Left lung (tissue), 10 donors: Measurements from ENCODE around the gene CBFA2T2. TPM values are rescaled to one million over a fixed set of nuclear protein-coding genes. Genes with fewer than 3 reads are reported as not detected.
A peak's percentile ranks its signal among the peaks of the same experiment; 100 is the strongest.

Source experiments
- ATAC-seq: fragments of 200-7000 bp; cut with Tn5 transposase; one replicate; pipeline ENCODE4 v1.9.1; 2020; ENCODE audit warnings: moderate library complexity
- DNase-seq, 4 donors: peaks; one replicate each; pipeline ENCODE4 v3.0.0-alpha.2; 2013 to 2020
- H3K27ac ChIP-seq, 2 donors: fragments of 200-600 bp; sonication (generic) in 1 of 2; one replicate each; pipeline versions ENCODE4 v1.5.0 to v1.8.0; 2020 to 2021
- H3K27me3 ChIP-seq, 2 donors: fragments of 200-600 bp; sonication (generic) in 1 of 2; one replicate each; pipeline versions ENCODE4 v1.5.0 to v1.8.0; 2020 to 2021
- H3K36me3 ChIP-seq, 2 donors: fragments of 200-600 bp; sonication (generic) in 1 of 2; one replicate each; pipeline versions ENCODE4 v1.5.0 to v1.8.0; 2020 to 2021
- H3K4me1 ChIP-seq, 2 donors: fragments of 200-600 bp; one replicate each; pipeline ENCODE4 v1.8.0; 2021
- H3K4me3 ChIP-seq, 2 donors: fragments of 200-600 bp; sonication (generic) in 1 of 2; one replicate each; pipeline versions ENCODE4 v1.5.0 to v1.8.0; 2020 to 2021; ENCODE audit warnings: mild to moderate bottlenecking in 1 of 2
- H3K9me3 ChIP-seq, 2 donors: fragments of 200-600 bp; sonication (generic) in 1 of 2; one replicate each; pipeline versions ENCODE4 v1.5.0 to v1.8.0; 2020 to 2021
- intact Hi-C, 2 donors: fragments of 100-400 bp; cut with DNase I; formaldehyde crosslinking; loops; one replicate each; pipeline versions ENCODE4 v1.11.2 to v1.14.2; 2022
- polyA plus RNA-seq, 6 donors: library from polyadenylated mRNA; unstranded; fragments of 120-200 nt; gene quantifications; one replicate each; pipeline ENCODE4 v1.2.1, GENCODE V29; 2013; ENCODE audit not compliant: insufficient read length in 6 of 6
- total RNA-seq, 2 donors: library from RNA; stranded (reverse); fragmentation: NEBNext Ultra II Directional; extraction: Animal tissue kit (Norgen Biotek cat#: 25700); gene quantifications; one replicate each; pipeline ENCODE4 v1.2.1, GENCODE V29; 2021
- TF ChIP-seq, protein P1 (sequence below), 2 donors: fragments of 200-600 bp; sonication (generic) in 1 of 2; IDR thresholded peaks; one replicate each; pipeline versions ENCODE4 v1.5.0 to v1.8.0; 2021; ENCODE audit warnings: antibody characterized with exemption in 2 of 2
- donor health status: DM: no; HTN: yes; CAD: no.
- donor health status: DM: no; HTN: no; CAD: no.

The CBFA2T2 gene
- total and polyA plus RNA-seq, 8 donors = 11.9 to 54.4 (median 43.8) TPM

DNA sequence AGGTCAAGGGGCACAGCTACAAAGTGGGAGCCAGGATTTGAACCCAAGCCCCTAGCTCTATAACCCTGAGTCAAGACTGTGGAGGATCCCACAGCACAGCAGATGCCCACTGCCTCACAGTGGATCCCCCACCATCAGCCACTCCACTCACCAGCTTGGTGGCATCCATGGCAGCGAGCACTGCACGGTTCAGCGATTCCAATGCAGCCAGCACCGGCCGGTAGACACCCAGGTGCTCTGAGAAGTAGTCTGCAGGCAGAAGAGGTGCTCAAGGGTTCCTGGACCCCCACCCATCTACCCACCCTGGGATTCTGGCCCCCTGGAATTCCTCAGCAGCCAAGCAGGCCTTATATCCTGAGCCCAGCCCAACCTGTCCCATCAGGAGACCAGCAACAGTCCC, 179.3 kb downstream of the CBFA2T2 start:
- Histone ChIP-seq H3K9me3 (no peaks in the 10 kb centered on the region), H3K36me3 (peaks cover 0 to 11% of the 10 kb centered on the region in 2 donors), H3K27me3 (no peaks in the 10 kb centered on the region), H3K27ac (no peak overlapping the region), H3K4me3 (no peak overlapping the region), H3K4me1 (peaks cover 18 to 59% of the 10 kb centered on the region in 2 donors)
- TF ChIP-seq, protein P1, sequence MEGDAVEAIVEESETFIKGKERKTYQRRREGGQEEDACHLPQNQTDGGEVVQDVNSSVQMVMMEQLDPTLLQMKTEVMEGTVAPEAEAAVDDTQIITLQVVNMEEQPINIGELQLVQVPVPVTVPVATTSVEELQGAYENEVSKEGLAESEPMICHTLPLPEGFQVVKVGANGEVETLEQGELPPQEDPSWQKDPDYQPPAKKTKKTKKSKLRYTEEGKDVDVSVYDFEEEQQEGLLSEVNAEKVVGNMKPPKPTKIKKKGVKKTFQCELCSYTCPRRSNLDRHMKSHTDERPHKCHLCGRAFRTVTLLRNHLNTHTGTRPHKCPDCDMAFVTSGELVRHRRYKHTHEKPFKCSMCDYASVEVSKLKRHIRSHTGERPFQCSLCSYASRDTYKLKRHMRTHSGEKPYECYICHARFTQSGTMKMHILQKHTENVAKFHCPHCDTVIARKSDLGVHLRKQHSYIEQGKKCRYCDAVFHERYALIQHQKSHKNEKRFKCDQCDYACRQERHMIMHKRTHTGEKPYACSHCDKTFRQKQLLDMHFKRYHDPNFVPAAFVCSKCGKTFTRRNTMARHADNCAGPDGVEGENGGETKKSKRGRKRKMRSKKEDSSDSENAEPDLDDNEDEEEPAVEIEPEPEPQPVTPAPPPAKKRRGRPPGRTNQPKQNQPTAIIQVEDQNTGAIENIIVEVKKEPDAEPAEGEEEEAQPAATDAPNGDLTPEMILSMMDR (IDR thresholded peaks at IDR 0.05) = no peak
- DNase-seq (peak in 1 of 4 donors; percentile 54), ATAC-seq (no peak)
- intact Hi-C loops = no loop called here

GRCh38 chr20:33669873-33670640, 180.2 kb downstream of the CBFA2T2 start:
- ATAC-seq = no peak
- peaks cover 0 to 11% of the 10 kb centered on the region in 2 donors for H3K36me3 ChIP-seq
- intact Hi-C loops = no loop called here
- no peak overlapping the region for H3K4me3 ChIP-seq
- H3K27me3 ChIP-seq = no peaks in the 10 kb centered on the region
- H3K4me1 ChIP-seq = peaks cover 17 to 57% of the 10 kb centered on the region in 2 donors
- no peak overlapping the region for H3K27ac ChIP-seq
- TF ChIP-seq, protein P1 (IDR thresholded peaks at IDR 0.05) = no peak
- no peaks in the 10 kb centered on the region for H3K9me3 ChIP-seq
- peak in 1 of 4 donors; percentile 37 for DNase-seq

- TF ChIP-seq, protein P1 (IDR thresholded peaks at IDR 0.05) = no peak
- peaks cover 0 to 11% of the 10 kb centered on the region in 2 donors for H3K36me3 ChIP-seq
- ATAC-seq (no peak), DNase-seq (no peak)
- intact Hi-C loops = no loop called here
- H3K27me3 ChIP-seq = no peaks in the 10 kb centered on the region
- H3K9me3 ChIP-seq = no peaks in the 10 kb centered on the region
- H3K4me3 ChIP-seq = no peak overlapping the region
- H3K4me1 ChIP-seq = peaks cover 21 to 59% of the 10 kb centered on the region in 2 donors
- no peak overlapping the region for H3K27ac ChIP-seq
Observed at GRCh38 chr20:33670715-33671499, 181.0 kb downstream of the CBFA2T2 start.

DNA sequence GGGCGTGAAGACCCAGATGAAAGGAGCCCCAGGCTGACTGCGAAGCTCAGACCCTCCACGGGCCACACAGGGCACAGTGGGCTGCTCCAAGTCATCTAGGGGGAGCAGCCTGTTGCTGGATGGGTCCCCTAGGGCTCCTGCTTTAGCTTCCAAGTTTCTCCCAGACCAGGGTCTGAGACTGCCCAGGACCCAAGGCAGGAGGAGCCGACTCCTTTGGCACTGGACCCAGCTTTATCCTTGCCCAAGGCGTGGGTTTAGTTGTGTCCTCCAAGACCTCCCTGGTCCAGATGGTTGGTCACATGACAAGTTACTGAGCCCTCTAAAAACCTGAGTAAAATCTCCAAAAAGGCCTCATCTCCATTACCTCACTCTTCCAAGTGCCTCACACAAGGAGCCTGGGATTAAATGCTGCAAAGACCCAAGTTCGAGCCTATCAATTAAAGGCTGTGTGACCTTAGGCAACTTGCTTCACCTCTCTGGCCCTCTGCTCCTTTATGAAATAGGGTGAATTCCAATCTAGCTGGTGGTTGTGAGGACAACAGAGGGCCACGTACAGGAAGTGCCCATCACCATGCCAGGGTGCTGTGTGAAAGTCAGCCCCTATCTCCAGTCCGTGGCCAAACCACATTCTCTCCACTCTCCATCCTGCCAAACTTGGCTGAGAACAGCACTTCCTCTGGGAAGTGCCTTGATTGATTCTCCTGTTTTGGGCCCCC, 181.8 kb downstream of the CBFA2T2 start:
- Histone ChIP-seq H3K4me1 (peaks cover 15 to 54% of the 10 kb centered on the region in 2 donors), H3K27me3 (no peaks in the 10 kb centered on the region), H3K36me3 (peaks cover 0 to 11% of the 10 kb centered on the region in 2 donors), H3K4me3 (peak overlapping the region in 1 of 2 donors; percentile 62), H3K9me3 (no peaks in the 10 kb centered on the region), H3K27ac (no peak overlapping the region)
- no peak for ATAC-seq
- TF ChIP-seq, protein P1 (IDR thresholded peaks at IDR 0.05) = no peak
- intact Hi-C loops = no loop called here
- no peak for DNase-seq
